ENCODE results near the gene PRAME. TPM values are rescaled to one million over a fixed set of nuclear protein-coding genes. Genes with fewer than 3 reads are reported as not detected.
"Not testable (repeated sequence)": the region's sequence is repeated elsewhere in the genome, so short reads cannot be mapped to it uniquely, and the experiment has no call there.

The PRAME gene
- total and polyA plus RNA-seq, 2 donors, result 0.89 to 1.1 TPM

- Histone ChIP-seq H3K4me3 (ENCODE audit: low read length in 2 of 2) (no peak overlapping the region), H3K27ac (ENCODE audit: low read depth in 1 of 2, low read length in 1 of 2) (no peak overlapping the region), H3K36me3 (ENCODE audit: control insufficient read depth in 2 of 2, insufficient read depth in 2 of 2, low read length in 1 of 2) (no peaks in the 10 kb centered on the region), H3K4me1 (ENCODE audit: control insufficient read depth in 2 of 2, insufficient read depth in 2 of 2, low read length in 2 of 2) (no peaks in the 10 kb centered on the region), H3K9me3 (ENCODE audit: control insufficient read depth in 2 of 2, insufficient read depth in 1 of 2, low read length in 1 of 2) (no peaks in the 10 kb centered on the region), H3K27me3 (ENCODE audit: control insufficient read depth in 2 of 2, insufficient read depth in 1 of 2, low read length in 1 of 2) (peaks cover 0 to 2% of the 10 kb centered on the region in 2 donors)
- 99% methylated on average over 1 of the region's 1 CpG for WGBS
- no peak for DNase-seq (ENCODE audit: low read depth in 6 of 9, low spot score in 9 of 9)
Observed at GRCh38 chr22:22583030-22583429, 24.0 kb upstream of the PRAME start.

DNA sequence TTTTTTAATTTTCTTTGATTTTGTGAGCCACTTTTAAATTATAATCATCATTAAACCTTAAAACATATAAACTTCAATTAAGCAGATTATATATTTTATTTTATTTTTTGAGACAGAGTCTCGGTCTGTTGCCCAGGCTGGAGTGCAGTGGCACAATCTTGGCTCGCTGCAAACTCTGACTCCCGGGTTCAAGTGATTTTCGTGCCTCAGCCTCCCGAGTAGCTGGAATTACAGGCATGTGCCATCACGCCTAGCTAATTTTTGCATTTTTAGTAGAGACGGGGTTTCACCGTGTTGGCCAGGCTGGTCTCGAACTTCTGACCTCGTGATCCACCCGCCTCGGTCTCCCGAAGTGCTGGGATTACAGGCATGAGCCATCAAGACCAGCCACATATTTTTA lies 22.5 kb upstream of the PRAME start:
- not testable (repeated sequence) for H3K4me3 ChIP-seq (ENCODE audit: low read length in 2 of 2); H3K36me3 ChIP-seq (ENCODE audit: control insufficient read depth in 2 of 2, insufficient read depth in 2 of 2, low read length in 1 of 2); H3K27ac ChIP-seq (ENCODE audit: low read depth in 1 of 2, low read length in 1 of 2); DNase-seq (ENCODE audit: low read depth in 6 of 9, low spot score in 9 of 9); H3K9me3 ChIP-seq (ENCODE audit: control insufficient read depth in 2 of 2, insufficient read depth in 1 of 2, low read length in 1 of 2); H3K4me1 ChIP-seq (ENCODE audit: control insufficient read depth in 2 of 2, insufficient read depth in 2 of 2, low read length in 2 of 2); H3K27me3 ChIP-seq (ENCODE audit: control insufficient read depth in 2 of 2, insufficient read depth in 1 of 2, low read length in 1 of 2)
- WGBS, result 93% methylated on average over 13 of the region's 13 CpGs

- peaks cover 0 to 6% of the 10 kb centered on the region in 2 donors for H3K27me3 ChIP-seq (ENCODE audit: control insufficient read depth in 2 of 2, insufficient read depth in 1 of 2, low read length in 1 of 2)
- H3K36me3 ChIP-seq (ENCODE audit: control insufficient read depth in 2 of 2, insufficient read depth in 2 of 2, low read length in 1 of 2), result no peaks in the 10 kb centered on the region
- WGBS, result 94% methylated on average over 7 of the region's 7 CpGs
- no peaks in the 10 kb centered on the region for H3K9me3 ChIP-seq (ENCODE audit: control insufficient read depth in 2 of 2, insufficient read depth in 1 of 2, low read length in 1 of 2)
- no peak overlapping the region for H3K4me3 ChIP-seq (ENCODE audit: low read length in 2 of 2)
- H3K27ac ChIP-seq (ENCODE audit: low read depth in 1 of 2, low read length in 1 of 2), result no peak overlapping the region
- H3K4me1 ChIP-seq (ENCODE audit: control insufficient read depth in 2 of 2, insufficient read depth in 2 of 2, low read length in 2 of 2), result no peaks in the 10 kb centered on the region
- no peak for DNase-seq (ENCODE audit: low read depth in 6 of 9, low spot score in 9 of 9)
Observed at GRCh38 chr22:22579869-22580604, 21.0 kb upstream of the PRAME start.

DNA sequence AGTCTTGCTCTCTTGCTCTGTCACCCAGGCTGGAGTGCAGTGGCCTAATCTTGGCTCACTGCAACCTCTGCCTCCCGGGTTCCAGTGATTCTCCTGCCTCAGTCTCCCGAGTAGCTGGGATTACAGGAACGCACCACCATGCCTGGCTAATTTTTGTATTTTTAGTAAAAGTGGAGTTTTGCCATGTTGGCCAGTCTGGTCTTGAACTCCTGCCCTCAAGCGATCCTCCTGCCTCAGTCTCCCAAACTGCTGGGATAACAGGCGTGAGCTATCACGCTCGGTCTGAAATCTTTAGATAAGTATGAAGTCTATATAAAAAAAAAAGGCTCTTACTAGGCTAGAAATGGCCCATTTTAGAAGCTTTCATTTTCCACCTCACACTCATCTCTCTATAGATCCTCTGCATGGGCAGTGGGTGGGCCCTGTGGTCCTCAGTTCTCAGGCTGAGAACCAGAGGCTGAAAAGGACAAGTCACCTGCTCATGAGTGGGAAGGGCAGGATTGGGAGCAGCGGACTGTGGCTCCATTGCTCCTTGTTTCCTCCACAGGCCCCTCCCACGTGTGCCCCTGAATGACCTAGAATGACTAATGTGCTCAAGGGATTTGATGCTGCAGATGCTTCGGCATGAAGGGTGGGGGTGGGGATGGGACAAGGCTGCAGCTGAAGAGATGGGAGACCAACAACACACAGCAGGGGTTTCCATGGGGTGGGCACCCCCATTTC lies 19.8 kb upstream of the PRAME start:
- DNase-seq (ENCODE audit: low read depth in 6 of 9, low spot score in 9 of 9), result no peak
- H3K36me3 ChIP-seq (ENCODE audit: control insufficient read depth in 2 of 2, insufficient read depth in 2 of 2, low read length in 1 of 2), result no peaks in the 10 kb centered on the region
- no peaks in the 10 kb centered on the region for H3K4me1 ChIP-seq (ENCODE audit: control insufficient read depth in 2 of 2, insufficient read depth in 2 of 2, low read length in 2 of 2)
- 95% methylated on average over 10 of the region's 10 CpGs for WGBS
- no peak overlapping the region for H3K27ac ChIP-seq (ENCODE audit: low read depth in 1 of 2, low read length in 1 of 2)
- H3K27me3 ChIP-seq (ENCODE audit: control insufficient read depth in 2 of 2, insufficient read depth in 1 of 2, low read length in 1 of 2), result peaks cover 0 to 9% of the 10 kb centered on the region in 2 donors
- no peak overlapping the region for H3K4me3 ChIP-seq (ENCODE audit: low read length in 2 of 2)
- H3K9me3 ChIP-seq (ENCODE audit: control insufficient read depth in 2 of 2, insufficient read depth in 1 of 2, low read length in 1 of 2), result no peaks in the 10 kb centered on the region

DNA sequence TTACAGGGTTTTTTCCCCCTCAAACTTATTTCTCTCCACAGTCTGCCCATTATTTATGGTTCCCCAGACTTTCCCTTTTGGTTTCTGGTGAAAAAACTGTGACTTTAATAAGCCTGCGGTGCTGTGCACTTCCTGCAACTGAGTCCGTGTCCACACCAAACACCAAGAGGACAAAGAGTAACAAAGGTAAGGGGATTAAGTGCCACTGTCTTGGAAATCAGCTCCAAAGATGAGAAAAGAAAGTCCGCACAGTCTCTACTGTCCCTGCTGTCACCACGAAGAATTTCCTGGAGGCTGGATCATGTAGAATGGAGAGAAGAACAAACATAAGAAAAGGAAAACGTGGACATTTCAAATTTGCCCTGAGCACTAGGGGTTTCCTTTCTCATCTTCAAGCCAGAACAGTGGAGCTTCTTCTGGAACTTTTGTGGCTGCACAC lies 17.9 kb upstream of the PRAME start:
- WGBS, result 86% methylated on average over 5 of the region's 5 CpGs
- DNase-seq (ENCODE audit: low read depth in 6 of 9, low spot score in 9 of 9), result no peak
- Histone ChIP-seq H3K27me3 (ENCODE audit: control insufficient read depth in 2 of 2, insufficient read depth in 1 of 2, low read length in 1 of 2) (peaks cover 0 to 13% of the 10 kb centered on the region in 2 donors), H3K9me3 (ENCODE audit: control insufficient read depth in 2 of 2, insufficient read depth in 1 of 2, low read length in 1 of 2) (no peaks in the 10 kb centered on the region), H3K27ac (ENCODE audit: low read depth in 1 of 2, low read length in 1 of 2) (no peak overlapping the region), H3K4me1 (ENCODE audit: control insufficient read depth in 2 of 2, insufficient read depth in 2 of 2, low read length in 2 of 2) (no peaks in the 10 kb centered on the region), H3K4me3 (ENCODE audit: low read length in 2 of 2) (no peak overlapping the region), H3K36me3 (ENCODE audit: control insufficient read depth in 2 of 2, insufficient read depth in 2 of 2, low read length in 1 of 2) (no peaks in the 10 kb centered on the region)

DNA sequence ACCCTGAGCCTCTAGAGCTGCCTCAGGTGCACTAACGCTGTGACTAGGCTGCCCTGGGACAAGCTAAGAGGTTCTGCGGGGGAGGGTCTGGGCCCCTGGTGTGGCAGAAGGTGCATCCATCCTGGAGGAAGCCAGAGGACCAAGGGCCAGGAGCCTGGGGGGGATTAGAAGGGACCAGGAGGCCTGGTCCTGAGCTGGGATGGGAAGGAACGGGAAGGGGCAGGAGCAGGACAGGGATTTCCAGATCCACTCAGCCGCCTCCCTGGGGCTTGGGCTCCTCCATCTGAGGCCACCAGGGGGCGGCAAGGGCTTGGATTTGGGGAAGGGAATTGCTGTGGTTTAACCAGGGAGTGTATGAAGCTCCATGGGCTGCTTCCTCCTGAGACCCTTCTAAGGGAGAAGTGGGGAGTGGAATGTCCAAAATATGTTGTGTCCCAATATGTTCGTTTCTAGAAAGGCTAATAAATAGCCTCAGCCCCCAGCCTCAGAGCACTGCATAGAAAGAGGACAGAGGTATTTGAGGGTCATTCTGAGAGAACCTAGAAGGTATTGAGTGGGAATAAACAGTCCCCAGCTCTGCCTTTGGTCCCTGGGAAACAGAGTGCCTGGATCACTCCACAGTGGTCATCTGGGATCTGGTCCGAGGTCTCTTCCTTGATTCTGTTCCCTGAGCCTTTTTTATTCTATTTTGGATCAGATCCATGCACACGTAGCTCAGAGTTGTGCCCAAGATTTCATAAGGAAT lies 17.4 kb upstream of the PRAME start:
- no peak overlapping the region for H3K27ac ChIP-seq (ENCODE audit: low read depth in 1 of 2, low read length in 1 of 2)
- WGBS, result 41% methylated on average over 8 of the region's 8 CpGs
- no peaks in the 10 kb centered on the region for H3K36me3 ChIP-seq (ENCODE audit: control insufficient read depth in 2 of 2, insufficient read depth in 2 of 2, low read length in 1 of 2)
- H3K4me1 ChIP-seq (ENCODE audit: control insufficient read depth in 2 of 2, insufficient read depth in 2 of 2, low read length in 2 of 2), result no peaks in the 10 kb centered on the region
- no peak overlapping the region for H3K4me3 ChIP-seq (ENCODE audit: low read length in 2 of 2)
- peaks cover 0 to 13% of the 10 kb centered on the region in 2 donors for H3K27me3 ChIP-seq (ENCODE audit: control insufficient read depth in 2 of 2, insufficient read depth in 1 of 2, low read length in 1 of 2)
- DNase-seq (ENCODE audit: low read depth in 6 of 9, low spot score in 9 of 9), result peak in 4 of 9 donors; percentile 10 to 36 (median 24)
- H3K9me3 ChIP-seq (ENCODE audit: control insufficient read depth in 2 of 2, insufficient read depth in 1 of 2, low read length in 1 of 2), result no peaks in the 10 kb centered on the region

DNA sequence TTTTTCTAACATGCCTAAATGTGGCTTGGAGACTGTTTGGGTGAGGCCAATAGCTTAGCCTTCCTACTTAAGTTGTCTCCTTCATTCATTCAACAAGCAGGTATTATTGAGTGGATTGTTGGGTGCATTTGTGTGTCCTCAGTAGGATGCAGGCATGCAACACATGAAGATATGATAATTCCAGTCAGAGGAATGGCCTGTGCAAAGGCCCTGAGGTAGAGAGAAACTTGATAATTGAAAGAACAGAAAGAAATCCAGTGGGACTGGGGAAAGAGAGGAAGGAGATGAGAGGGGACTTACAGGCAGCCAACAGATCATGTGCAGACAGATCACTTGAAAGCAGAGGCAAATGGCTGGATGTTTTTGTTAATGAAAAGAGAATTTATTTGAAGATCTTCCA lies 15.3 kb upstream of the PRAME start:
- Histone ChIP-seq H3K27ac (ENCODE audit: low read depth in 1 of 2, low read length in 1 of 2) (no peak overlapping the region), H3K9me3 (ENCODE audit: control insufficient read depth in 2 of 2, insufficient read depth in 1 of 2, low read length in 1 of 2) (no peaks in the 10 kb centered on the region), H3K4me1 (ENCODE audit: control insufficient read depth in 2 of 2, insufficient read depth in 2 of 2, low read length in 2 of 2) (no peaks in the 10 kb centered on the region), H3K4me3 (ENCODE audit: low read length in 2 of 2) (no peak overlapping the region), H3K36me3 (ENCODE audit: control insufficient read depth in 2 of 2, insufficient read depth in 2 of 2, low read length in 1 of 2) (no peaks in the 10 kb centered on the region), H3K27me3 (ENCODE audit: control insufficient read depth in 2 of 2, insufficient read depth in 1 of 2, low read length in 1 of 2) (peaks cover 3 to 13% of the 10 kb centered on the region in 2 donors)
- no peak for DNase-seq (ENCODE audit: low read depth in 6 of 9, low spot score in 9 of 9)

GRCh38 chr22:22573047-22573889 lies 14.2 kb upstream of the PRAME start:
- Histone ChIP-seq H3K36me3 (ENCODE audit: control insufficient read depth in 2 of 2, insufficient read depth in 2 of 2, low read length in 1 of 2) (no peaks in the 10 kb centered on the region), H3K27ac (ENCODE audit: low read depth in 1 of 2, low read length in 1 of 2) (no peak overlapping the region), H3K27me3 (ENCODE audit: control insufficient read depth in 2 of 2, insufficient read depth in 1 of 2, low read length in 1 of 2) (peaks cover 3 to 17% of the 10 kb centered on the region in 2 donors), H3K4me1 (ENCODE audit: control insufficient read depth in 2 of 2, insufficient read depth in 2 of 2, low read length in 2 of 2) (no peaks in the 10 kb centered on the region), H3K4me3 (ENCODE audit: low read length in 2 of 2) (no peak overlapping the region), H3K9me3 (ENCODE audit: control insufficient read depth in 2 of 2, insufficient read depth in 1 of 2, low read length in 1 of 2) (no peaks in the 10 kb centered on the region)
- DNase-seq (ENCODE audit: low read depth in 6 of 9, low spot score in 9 of 9), result no peak
- WGBS, result 85% methylated on average over 8 of the region's 8 CpGs

Data from thymus (tissue), 11 donors.